HG03060 (cell line): ENCODE measurements around the gene AMN1.
"Not testable (repeated sequence)": the region's sequence is repeated elsewhere in the genome, so short reads cannot be mapped to it uniquely, and the experiment has no call there.

ENCODE experiments used
- ATAC-seq: cut with Tn5 transposase; IDR thresholded peaks from one replicate; pipeline ENCODE4 v1.9.1; 2021; ENCODE audit warnings: low read depth, moderate number of reproducible peaks; ENCODE audit not compliant: unreplicated experiment

AMN1 gene

DNA sequence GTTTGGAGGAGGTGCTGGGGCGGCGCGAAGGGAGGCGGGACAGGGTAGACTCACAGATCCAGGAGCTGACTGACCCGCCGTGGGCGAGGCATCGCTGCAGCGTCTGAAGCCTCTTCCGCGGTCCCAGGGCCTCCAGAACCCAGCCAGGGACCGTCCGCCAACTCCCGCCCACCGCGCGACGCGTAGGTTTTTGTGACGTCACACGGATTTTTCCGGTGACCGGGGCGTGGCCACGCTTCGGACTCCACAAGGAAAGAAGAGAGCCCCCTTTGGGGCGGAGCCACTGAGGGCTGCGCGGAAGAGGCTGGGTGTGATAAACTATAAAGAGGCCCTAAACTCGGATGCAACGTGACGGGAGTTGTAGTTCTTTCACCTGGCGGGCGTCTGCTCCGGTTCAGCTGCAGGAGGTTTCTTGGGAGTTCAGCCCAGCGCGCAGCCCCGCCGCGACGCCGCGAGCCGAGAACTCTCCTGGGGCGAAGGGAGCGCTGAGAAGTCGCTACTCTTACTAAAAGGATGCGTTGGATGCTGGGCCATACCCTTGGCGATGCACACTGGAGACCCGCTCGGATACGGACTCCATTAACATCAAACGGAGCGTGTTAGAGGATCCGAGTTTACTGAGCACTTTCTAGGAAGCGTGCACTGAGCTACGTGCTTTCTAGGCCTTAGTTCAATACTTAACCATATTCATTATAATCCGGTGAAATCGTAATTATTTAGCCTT lies at the start of gene AMN1:
Gene AMN1, minus strand, starts transcription at position 105 of the 724 bp plus-strand sequence. Its CDS starts 13 bp downstream, at position 92.
- peak; percentile 88 for ATAC-seq

DNA sequence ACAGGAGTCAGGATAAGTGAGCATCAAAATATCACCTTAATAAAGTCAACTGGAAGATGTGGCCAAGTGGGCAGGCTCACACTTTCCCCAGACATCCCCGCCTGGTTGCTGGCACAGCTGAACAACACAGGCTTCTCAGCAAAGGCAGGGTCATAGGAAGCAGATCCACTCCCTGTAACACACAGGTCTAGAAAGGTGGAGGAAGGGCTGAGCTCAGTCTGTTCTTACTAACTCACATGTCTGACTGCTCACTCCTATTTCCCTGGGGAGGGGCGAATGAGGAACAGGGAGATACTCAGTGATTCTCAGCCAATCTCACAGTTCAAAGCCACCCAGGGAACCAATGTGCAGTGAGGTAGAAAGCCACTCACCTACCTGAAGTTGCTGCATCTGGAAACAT lies 45.0 kb upstream of the AMN1 start:
- ATAC-seq, result no peak

DNA sequence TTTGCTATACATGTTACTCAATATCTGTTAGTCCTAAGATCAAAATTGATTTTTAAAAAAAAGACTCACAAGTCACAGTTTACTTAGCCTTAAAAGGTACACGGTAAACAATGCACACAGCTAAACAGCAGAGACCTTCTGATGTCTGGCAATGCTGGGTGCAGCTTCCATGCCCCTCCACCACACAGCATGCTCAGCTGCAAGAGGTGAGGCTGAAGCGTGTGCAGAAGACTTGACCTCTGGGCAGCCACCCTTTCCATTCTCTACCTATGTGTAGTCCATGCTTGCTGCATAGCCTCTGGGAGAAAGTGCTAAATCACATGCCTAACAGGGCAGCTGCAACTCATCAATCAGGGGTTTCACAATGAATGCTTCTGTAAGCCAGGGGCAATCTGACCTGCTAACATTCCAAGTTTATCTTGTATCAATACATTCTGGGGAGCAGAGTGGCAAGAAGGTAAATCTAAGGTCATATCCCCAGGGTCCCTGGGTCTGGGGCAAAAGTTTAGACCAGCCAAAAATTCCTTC lies 44.5 kb upstream of the AMN1 start:
- ATAC-seq, result no peak

DNA sequence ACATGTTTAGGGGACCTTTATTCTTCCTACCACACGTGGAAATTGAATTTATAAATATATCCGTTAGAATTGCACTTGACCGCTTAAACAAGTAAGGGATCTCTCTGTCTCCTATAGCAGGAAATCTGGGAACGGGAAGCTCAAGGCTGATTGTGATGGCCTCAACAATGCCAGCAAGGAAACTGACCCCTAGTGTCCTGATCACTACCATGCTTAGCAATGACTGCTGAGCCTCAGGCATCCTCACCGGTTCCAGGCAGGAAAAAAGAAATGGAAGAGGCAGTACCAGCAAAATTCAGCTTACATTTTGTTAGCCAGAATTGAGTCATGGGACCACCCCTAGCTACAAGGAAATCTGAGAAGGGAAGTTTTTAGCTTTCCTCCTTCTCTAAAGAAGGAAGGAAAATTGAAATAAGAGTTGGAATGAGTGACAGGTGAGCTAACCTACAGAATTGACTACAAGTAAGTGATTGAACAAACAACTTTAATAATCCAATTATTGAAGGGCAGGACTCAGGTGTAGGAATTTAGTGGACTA lies 43.9 kb upstream of the AMN1 start:
- ATAC-seq, result no peak

DNA sequence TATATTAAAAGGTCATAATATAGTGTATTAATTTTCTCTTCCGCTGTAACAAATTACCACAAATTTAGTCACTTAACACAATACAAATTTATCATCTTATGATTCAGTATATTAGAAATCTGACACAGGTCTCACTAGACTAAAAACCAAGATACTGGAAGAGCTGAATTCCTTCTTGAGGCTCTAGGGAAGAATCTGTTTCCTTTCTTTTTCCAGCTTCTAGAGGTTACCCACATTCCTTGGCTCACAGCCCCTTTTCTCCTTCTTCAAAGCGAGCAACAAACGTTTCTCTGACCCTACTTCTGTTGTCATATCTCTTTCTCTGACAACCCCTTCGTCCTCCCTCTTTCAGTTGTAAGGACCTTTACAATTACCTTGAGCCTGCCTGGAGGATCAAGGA lies 43.4 kb upstream of the AMN1 start:
- ATAC-seq, result no peak

DNA sequence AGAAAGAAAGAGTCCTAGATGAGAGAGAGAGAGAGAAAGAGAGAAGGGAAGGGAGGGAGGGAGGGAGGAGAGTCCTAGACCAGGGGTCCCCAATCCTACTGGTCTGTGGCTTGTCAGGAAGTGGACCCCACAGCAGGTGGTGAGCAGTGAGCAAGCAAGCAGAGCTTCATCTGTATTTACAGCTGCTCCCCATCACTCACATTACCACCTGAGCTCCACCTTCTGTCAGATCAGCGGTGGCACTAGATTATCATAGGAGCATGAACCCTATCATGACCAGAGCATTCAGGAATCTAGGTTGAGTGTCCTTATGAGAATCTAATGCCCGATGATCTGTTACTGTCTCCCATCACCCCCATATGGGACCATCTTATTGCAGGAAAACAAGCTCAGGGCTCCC lies 39.2 kb upstream of the AMN1 start:
- ATAC-seq, result no peak

DNA sequence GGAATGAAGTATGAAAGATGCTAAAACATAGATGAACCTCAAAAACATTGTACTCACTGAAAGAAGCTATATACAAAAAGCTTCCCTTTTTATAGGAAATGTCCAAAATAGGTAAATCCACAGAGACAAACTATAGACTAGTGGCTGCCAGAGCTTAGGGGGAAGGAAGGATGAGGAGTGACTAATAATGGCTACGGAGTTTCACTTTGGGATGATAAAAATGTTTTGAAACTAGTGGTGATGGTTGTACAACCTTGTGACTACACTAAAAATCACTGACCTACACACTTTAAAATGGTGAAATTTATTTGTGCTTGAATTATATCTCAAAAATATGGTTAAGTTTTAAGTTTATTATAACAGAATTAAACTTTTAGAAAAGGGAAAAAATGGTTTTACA lies 37.1 kb upstream of the AMN1 start:
- ATAC-seq, result no peak

DNA sequence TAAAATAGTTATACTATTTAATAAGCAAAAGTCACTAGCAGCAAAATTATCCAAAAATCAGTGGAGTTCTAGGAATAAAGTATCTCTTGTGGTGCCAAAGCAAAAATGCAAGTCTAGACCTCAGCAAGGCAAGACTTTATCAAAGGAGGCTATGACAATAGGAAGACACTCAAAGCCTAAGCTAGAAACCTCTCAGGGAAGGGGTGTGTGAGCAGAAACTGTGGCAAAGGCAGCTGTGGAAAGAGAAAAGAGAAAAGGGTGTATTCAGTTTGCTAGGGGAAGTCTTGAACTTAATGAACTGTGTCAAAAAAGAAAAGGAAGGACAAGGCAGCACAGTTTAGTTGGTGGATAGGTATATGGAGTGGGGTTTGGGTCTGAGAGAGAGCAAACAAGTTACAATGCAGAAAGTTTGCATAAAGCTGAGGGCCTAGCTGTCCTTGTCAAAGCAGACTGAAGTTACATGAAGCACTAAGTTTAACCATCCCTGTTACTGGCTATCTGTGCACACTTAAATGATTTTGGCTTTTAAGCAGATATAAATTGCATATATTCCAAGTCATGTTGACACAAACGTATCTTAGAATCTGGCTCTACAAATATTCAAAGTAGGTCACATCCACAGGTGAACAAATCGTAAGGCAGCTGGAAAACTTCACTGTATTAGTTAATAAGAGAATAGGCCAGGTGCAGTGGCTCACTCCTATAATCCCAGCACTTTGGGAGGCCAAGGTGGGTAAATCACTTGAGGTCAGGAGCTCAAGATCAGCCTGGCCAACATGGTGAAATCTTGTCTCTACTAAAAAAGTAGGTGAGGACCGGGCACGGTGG lies 31.0 kb upstream of the AMN1 start:
- no peak for ATAC-seq

DNA sequence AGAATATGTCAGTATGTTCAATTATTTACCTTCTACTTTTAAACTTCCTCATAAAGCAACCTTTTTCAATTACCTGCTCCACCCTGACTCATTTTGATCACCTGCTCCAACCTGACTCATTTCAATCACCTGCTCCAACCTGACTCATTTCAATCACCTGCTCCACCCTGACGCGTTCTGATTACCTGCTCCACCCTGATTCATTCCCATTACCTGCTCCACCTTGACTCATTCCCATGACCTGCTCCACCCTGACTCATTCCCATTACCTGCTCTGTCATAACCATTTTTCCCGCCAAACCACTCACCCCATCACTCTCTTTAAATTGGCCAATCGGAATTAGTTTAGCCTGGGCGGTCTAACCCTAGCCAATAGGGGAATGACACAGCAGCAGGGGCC lies 29.5 kb upstream of the AMN1 start:
- ATAC-seq, result not testable (repeated sequence)

DNA sequence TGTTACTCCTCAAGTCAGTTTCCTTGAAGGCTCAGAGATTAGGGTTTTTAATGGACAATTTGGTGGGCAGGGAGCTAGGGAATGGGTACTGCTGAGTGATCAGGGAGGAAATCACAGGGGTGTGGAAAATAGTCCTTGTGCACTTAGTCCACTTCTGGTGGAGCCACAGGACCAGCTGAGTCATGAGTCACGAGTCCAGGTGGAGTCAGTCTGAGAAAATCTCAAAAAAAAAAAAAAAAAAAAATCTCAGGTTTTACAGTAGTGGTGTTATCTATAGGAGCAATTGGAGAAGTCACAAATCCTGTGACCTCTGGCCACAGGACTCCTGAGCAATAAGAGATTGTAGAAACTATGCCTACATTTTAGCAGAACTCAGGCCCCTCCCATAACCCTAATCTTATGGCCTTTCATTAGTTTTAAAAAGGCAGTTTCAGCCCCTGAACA lies 28.2 kb upstream of the AMN1 start:
- ATAC-seq, result no peak

DNA sequence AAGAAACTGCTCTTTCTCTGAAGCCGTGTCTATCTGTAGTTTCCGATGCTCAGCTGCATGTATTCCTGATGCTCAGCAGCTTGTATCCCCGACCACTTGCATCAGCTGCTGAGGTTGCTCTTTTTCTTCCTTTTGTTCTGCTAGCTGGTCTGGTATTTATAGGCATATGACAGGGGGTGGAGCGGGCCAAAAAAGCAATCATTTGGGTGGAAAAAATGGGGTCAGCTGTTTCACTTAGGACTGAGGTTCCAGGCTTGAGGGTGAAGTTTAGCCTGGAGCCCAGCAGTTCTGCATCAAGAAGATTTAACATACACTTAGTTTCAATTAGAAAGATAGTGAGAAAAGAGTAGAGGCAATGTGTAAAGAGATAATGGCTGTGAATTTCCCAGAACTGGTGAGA lies 23.6 kb upstream of the AMN1 start:
- ATAC-seq, result no peak

DNA sequence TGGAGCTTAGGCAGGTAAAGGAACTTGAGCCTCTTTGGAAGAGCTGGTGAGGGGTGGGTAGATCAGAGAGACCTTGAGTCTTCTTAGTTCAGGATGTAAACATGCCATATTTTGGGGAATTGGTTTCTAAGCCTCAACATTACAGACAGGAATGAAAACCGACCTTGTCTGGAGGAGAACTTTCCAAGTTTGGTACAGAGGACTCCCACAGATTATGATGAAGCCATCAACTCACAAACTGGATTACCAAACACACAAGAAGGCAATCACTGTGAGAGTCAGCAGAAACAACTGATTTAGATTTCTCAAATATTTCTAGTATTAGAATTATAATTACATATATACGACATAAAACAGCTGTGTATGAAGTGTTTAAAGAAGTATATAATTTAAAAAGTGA lies 22.3 kb upstream of the AMN1 start:
- no peak for ATAC-seq

DNA sequence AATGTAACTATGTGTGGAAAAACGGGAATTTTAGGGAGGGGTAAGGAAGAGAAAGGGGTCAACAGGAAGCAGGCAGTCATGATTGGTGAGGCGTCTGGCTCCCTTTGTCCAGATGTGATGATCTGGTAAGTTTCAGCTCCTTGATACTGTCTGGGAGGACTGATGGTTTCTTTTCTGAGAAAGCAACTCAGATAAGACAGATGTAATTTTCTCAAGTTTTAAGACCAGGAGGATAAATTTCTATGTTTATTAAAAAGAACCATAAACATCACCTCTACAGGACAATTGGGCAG lies 21.9 kb upstream of the AMN1 start:
- no peak for ATAC-seq

DNA sequence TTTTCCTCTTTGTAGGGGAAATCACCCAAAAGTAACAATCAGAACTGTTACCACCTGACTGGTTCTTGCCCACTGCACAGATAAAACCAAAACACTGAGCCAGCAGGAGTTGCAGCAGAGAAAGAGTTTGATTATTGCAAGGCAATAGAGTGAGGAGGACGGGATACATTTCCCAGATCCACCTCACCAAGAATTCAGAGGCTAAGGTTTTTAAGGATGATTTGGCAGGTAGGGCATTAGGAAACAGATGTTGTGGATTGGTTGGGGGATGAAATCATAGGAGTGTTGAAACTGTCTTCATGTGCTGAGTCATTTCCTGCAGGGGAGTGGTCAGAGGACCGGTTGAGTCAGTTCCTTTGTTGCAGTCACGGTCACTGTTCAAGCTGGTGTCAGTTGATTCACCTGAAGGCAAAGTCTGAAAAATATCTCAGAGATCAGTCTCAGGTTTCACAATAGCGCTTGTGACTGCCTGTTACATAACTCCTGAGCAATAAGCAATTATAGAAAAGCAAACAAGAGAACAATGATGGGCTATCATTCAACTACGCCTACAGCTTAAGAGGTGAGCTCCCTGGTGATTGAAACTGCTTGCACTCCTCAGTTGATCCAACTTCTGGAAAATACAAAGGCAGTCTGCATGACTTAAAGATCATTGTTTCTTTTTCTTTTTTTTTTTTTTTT lies 20.3 kb upstream of the AMN1 start:
- peak; percentile 70 for ATAC-seq

DNA sequence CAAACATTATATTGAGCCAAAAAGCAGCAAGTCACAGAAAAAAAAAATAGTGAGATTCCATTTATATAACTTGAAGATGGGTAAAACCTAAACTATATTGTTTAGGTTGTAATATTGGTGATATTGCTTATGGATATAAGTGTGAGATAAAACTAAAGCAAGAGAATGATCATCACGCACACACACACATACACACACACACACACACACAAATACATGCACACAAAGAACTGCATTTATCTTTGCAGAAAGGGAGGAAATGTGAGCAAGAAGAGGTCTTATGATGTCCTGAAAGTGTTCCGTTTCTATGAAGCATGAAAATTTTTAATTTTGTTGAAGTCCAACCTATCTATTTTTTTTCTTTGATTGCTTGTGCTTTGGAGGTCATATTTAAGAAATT lies 16.4 kb upstream of the AMN1 start:
- ATAC-seq, result no peak

DNA sequence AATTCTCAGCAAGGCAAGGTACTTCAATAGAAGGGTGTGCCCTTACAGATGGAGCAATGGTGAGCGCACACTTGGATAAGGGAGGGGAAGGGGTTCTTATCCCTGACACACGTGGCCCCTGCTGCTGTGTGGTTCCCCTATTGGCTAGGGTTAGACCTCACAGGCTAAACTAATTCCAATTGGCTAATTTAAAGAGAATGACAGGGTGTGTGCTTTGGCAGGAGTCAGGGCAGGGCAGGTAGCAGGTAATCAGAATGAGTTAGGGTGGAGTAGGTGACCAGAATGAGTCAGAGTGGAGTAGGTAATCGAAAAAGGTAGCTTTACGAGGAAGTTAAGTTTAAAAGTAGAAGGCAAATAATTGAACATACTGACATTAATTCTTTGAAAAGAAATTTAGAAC lies 15.5 kb upstream of the AMN1 start:
- not testable (repeated sequence) for ATAC-seq

DNA sequence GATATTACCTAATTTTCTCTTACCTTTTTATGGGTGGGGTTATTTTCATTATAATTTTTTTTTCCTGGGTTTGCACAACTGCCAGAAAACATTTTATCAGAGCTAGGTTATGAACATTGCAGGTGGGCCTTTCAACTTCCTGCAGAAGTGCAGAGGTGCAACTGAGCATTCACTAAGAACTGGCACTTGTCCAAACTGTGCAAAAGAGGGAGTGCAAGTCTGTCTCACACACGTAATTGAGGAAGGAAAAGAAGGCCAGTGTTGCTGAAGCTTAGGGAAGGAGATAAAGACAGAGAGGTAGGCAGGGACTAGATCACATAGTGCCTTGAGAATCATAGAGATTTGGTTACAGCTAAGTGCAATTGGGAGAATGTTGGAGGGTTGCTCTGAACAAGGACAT lies 14.1 kb upstream of the AMN1 start:
- ATAC-seq, result no peak

DNA sequence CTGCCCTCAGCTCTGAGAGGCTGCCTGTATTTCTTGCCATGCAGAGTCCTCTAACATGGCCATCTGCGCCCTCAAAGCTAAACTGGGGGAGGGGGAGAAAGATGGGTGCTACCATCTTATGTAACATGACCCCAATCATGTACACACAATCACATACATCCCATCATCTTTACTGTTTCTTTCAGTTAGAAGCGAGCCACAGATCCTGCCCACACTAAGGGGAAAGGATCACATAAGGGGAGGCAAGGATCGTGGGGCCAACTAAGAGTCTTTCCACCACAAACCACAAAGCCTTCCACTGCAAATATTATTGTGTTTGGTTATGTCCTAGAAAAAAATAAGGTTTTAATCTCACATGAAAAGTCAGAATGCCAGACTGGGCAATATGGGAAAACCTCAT lies 11.8 kb upstream of the AMN1 start:
- no peak for ATAC-seq

DNA sequence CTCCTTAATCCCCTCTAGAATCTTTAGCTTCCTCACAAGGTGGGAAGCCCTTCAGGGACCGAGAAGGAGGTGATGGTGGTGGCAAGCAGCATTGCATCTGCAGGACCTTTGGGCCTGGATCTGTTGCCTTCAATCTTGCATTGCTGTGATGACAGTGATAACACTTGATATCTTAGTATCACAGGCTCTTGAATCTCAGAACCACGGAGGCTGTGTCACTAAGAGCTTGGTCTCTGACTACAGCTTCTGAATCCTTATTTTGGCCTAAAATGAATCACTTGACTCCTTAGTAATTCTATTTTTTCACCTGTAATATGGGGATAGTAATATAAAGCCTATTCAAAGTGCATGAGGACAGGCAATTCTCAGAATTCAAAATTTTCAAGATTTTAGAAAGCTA lies 8.9 kb upstream of the AMN1 start:
- no peak for ATAC-seq

DNA sequence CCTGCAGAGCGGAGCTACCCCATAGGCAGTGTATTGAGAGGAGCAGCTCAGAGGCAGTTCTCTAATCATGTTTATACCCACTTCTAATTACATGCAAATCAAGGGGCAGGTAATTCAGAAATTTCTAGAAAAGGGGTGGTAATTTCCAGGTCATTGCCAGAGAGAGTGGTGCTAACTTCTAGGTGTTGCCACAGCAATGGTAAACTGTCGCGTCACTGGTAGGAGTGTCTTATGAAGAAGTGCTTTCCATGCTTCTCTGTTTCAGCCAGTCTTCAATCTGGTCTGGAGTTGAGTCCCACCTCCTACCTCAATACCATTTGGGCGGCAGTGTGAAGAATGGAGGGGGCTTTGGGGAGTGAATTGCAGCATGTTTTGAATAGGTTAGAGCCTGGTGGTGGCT lies 8.5 kb upstream of the AMN1 start:
- ATAC-seq, result no peak

DNA sequence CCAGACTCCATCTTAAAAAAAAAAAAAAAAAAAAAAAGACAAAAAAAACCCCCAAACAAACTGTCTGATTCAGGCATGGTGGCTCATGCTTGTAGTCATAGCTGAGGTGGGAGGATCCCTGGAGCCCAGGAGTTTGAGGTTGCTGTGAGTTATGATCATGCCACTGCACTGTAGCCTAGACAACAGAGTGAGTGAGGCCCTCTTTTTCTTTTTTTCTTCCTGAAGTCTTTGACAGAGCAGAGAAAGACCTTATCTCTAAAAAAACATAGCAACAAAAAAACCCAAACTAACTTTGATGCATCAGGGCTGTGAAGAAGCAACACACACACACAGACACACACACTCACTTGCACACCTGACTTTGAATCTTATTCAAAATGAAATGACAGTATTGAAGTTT lies 7.7 kb upstream of the AMN1 start:
- no peak for ATAC-seq
